A673 (cell line): ENCODE results near the gene FAXC. TPM values are rescaled to one million over a fixed set of nuclear protein-coding genes. Genes with fewer than 3 reads are reported as not detected.

Source experiments
- BruUV-seq: library from RNA; stranded (reverse); fragments of 400-500 nt; replicated peaks from 2 replicates; lab custom pipeline; 2021; lab: Mats Ljungman, UMichigan
- CTCF ChIA-PET: fragments of 300-600 bp; sonication (Branson Sonifier 250); formaldehyde crosslinking; loops from one replicate; lab custom pipeline; 2022; ENCODE audit warnings: antibody characterized with exemption; lab: Charles Lee
- POLR2A ChIA-PET: fragments of 300-600 bp; sonication (Branson Sonifier 250); formaldehyde crosslinking; loops from one replicate; lab custom pipeline; 2022; ENCODE audit warnings: antibody characterized with exemption; ENCODE audit not compliant: low non-redundant PET; lab: Charles Lee
- DNase-seq: peaks from one replicate; pipeline ENCODE4 v3.0.0-alpha.2; 2015; ENCODE audit warnings: low spot score
- H3K27ac ChIP-seq: fragments of 200-600 bp; sonication (generic); 2 replicates; pipeline ENCODE4 v1.5.1; 2016; ENCODE audit warnings: mixed run types, low read depth, mild to moderate bottlenecking, mixed read lengths, antibody characterized with exemption, low read length; ENCODE audit not compliant: poor library complexity, severe bottlenecking
- H3K27me3 ChIP-seq: fragments of 200-600 bp; sonication (generic); replicated peaks from 2 replicates; pipeline ENCODE4 v1.6.1; 2017; ENCODE audit warnings: mixed run types, low read depth, mild to moderate bottlenecking, mixed read lengths, antibody characterized with exemption, low read length; ENCODE audit not compliant: insufficient read depth, poor library complexity
- H3K36me3 ChIP-seq: fragments of 200-600 bp; sonication (generic); 2 replicates; pipeline ENCODE4 v1.6.1; 2016; ENCODE audit warnings: mixed run types, mild to moderate bottlenecking, mixed read lengths, antibody characterized with exemption, low read length; ENCODE audit not compliant: insufficient read depth, poor library complexity, severe bottlenecking
- H3K4me1 ChIP-seq: fragments of 200-600 bp; sonication (generic); 2 replicates; pipeline ENCODE4 v1.6.1; 2017; ENCODE audit warnings: mixed run types, mild to moderate bottlenecking, mixed read lengths, antibody characterized with exemption, low read length; ENCODE audit not compliant: insufficient read depth, poor library complexity, severe bottlenecking
- H3K4me3 ChIP-seq: fragments of 200-600 bp; sonication (generic); 2 replicates; pipeline ENCODE4 v1.5.1; 2016; ENCODE audit warnings: low read depth, mixed run types, mild to moderate bottlenecking, mixed read lengths, low read length; ENCODE audit not compliant: poor library complexity, severe bottlenecking
- H3K9me3 ChIP-seq: fragments of 200-600 bp; sonication (generic); 2 replicates; pipeline ENCODE4 v1.6.1; 2016; ENCODE audit warnings: mixed run types, low read depth, mild to moderate bottlenecking, mixed read lengths, antibody characterized with exemption, low read length; ENCODE audit not compliant: poor library complexity, severe bottlenecking
- CTCF ChIP-seq: fragments of 300-800, 200-600 bp; sonication (generic); conservative IDR thresholded peaks from 2 replicates; pipeline ENCODE4 v1.5.1; 2017; ENCODE audit warnings: low read depth, mild to moderate bottlenecking, antibody characterized with exemption, low read length, moderate library complexity, mixed read lengths
- EZH2 ChIP-seq: fragments of 200-600 bp; sonication (generic); IDR thresholded peaks from 2 replicates; pipeline ENCODE4 v1.6.1; 2017; ENCODE audit warnings: borderline replicate concordance, low read depth, mild to moderate bottlenecking, mixed read lengths, antibody characterized with exemption, low read length; ENCODE audit not compliant: poor library complexity, severe bottlenecking
- intact Hi-C: fragments of 100-400 bp; cut with micrococcal nuclease; formaldehyde crosslinking; loops from one replicate; pipeline ENCODE4 v1.10.0; 2022; ENCODE audit not compliant: unreplicated experiment
- total RNA-seq: library from RNA; stranded (reverse); gene quantifications from 2 replicates; pipeline ENCODE4 v1.2.3, GENCODE V29; 2021

The FAXC gene
- total RNA-seq, 1 experiment from 2014 or later = 6.2 TPM

- Histone ChIP-seq H3K4me1 (no peaks in the 10 kb centered on the region), H3K27ac (no peak overlapping the region), H3K9me3 (no peaks in the 10 kb centered on the region), H3K27me3 (no peaks in the 10 kb centered on the region), H3K4me3 (no peak overlapping the region), H3K36me3 (no peaks in the 10 kb centered on the region)
- DNase-seq = no peak
- intact Hi-C loops = no loop called here
- ChIA-PET POLR2A (no interaction called here), CTCF (no interaction called here)
- BruUV-seq = no TSS peak
- no peak for TF ChIP-seq EZH2
- no peak for TF ChIP-seq CTCF
These were observed 94.6 kb downstream of the FAXC start for GRCh38 chr6:99254616-99255550.

DNA sequence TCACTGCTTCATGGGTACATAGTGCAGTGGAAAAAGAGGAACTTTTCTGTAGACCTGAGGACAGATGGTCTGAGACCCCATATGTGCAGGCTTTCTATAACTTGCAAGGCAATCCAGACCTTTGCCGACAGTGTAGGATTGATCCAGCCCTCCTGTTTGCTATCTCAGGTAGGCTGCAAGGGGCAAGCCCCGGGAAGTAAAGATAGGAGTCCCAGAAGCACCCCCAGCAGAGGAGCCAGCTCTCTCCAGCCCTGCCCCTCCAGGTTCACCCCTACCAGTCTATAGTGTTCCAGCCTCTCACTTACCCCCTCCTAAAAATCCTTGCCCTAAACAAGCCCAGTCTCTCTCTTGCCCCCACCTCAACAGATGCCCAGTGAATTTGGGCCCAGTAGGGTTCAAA, 96.2 kb downstream of the FAXC start:
- intact Hi-C loops = no loop called here
- Histone ChIP-seq H3K36me3 (no peaks in the 10 kb centered on the region), H3K27me3 (no peaks in the 10 kb centered on the region), H3K4me3 (no peak overlapping the region), H3K4me1 (no peaks in the 10 kb centered on the region), H3K9me3 (no peaks in the 10 kb centered on the region), H3K27ac (no peak overlapping the region)
- CTCF ChIA-PET = no interaction called here
- no TSS peak for BruUV-seq
- TF ChIP-seq CTCF (no peak), EZH2 (no peak)
- no peak for DNase-seq
- POLR2A ChIA-PET = no interaction called here

DNA sequence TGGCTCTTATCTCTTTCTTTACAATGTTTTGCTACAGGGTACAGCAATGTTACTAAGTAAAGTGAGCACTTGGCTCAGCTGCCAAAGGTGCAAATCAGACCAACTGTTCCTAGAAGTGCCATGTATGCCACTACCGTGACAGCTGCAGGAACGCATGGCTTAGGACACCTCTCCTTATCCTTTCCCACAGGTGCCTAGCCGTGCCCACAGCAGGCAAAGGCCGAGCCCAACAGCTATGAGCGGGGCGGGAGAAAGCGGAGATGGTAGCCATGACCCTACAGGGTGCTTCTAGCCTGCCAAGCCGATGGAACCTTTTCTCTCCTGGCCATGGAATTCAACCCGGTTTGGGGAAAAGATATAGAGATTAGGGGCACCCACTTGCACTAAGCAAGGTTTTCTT, 97.1 kb downstream of the FAXC start:
- Histone ChIP-seq H3K36me3 (no peaks in the 10 kb centered on the region), H3K4me1 (no peaks in the 10 kb centered on the region), H3K4me3 (no peak overlapping the region), H3K27ac (no peak overlapping the region), H3K27me3 (no peaks in the 10 kb centered on the region), H3K9me3 (no peaks in the 10 kb centered on the region)
- DNase-seq = no peak
- no TSS peak for BruUV-seq
- intact Hi-C loops = no loop called here
- CTCF ChIA-PET = no interaction called here
- TF ChIP-seq CTCF (no peak), EZH2 (no peak)
- POLR2A ChIA-PET = no interaction called here
